NCI-H226 (cell line): Measurements from ENCODE around the gene TMEM150B.

Experiments
- DNase-seq: peaks from one replicate; pipeline ENCODE4 v3.0.0-alpha.2; 2015

The TMEM150B gene

GRCh38 chr19:55354698-55355212, 29.6 kb upstream of the TMEM150B start, which contains the start of gene COX6B2:
COX6B2 (minus strand) TSS chr19:55354719; CDS start chr19:55354521, 198 bp downstream.
- peak; percentile 45 for DNase-seq

GRCh38 chr19:55353803-55354697, 28.9 kb upstream of the TMEM150B start:
- DNase-seq = peak; percentile 56

GRCh38 chr19:55353356-55353802, 28.2 kb upstream of the TMEM150B start:
- no peak for DNase-seq

- no peak for DNase-seq
Measured at GRCh38 chr19:55352549-55353145, 27.5 kb upstream of the TMEM150B start.

GRCh38 chr19:55352040-55352439, 26.9 kb upstream of the TMEM150B start:
- DNase-seq = peak; percentile 45

GRCh38 chr19:55350620-55351315, 25.6 kb upstream of the TMEM150B start:
- no peak for DNase-seq

GRCh38 chr19:55348317-55349034, 23.3 kb upstream of the TMEM150B start:
- no peak for DNase-seq

GRCh38 chr19:55347442-55348009, 22.4 kb upstream of the TMEM150B start:
- DNase-seq = no peak

GRCh38 chr19:55346725-55347441, 21.7 kb upstream of the TMEM150B start:
- no peak for DNase-seq

GRCh38 chr19:55345818-55346724, 20.9 kb upstream of the TMEM150B start:
- DNase-seq = peak; percentile 82

- no peak for DNase-seq
Measured at GRCh38 chr19:55345101-55345817, 20.1 kb upstream of the TMEM150B start.

- no peak for DNase-seq
Measured at GRCh38 chr19:55344444-55344843, 19.3 kb upstream of the TMEM150B start.

- DNase-seq = no peak
Measured at GRCh38 chr19:55341595-55342531, 16.7 kb upstream of the TMEM150B start.

GRCh38 chr19:55341171-55341588, 16.0 kb upstream of the TMEM150B start:
- DNase-seq = peak; percentile 80

GRCh38 chr19:55340784-55341147, 15.6 kb upstream of the TMEM150B start:
- no peak for DNase-seq

- peak; percentile 14 for DNase-seq
Measured at GRCh38 chr19:55339889-55340783, 15.0 kb upstream of the TMEM150B start.
